HepG2 (cell line): ENCODE measurements around the gene IFIH1.

ENCODE experiments used
- BHLHE40 ChIP-seq: IDR thresholded peaks from 2 replicates; pipeline ENCODE4 v1.6.1; 2011; ENCODE audit warnings: low read length, improper control_type of control experiment
- ELF3 ChIP-seq: IDR thresholded peaks from 2 replicates; pipeline ENCODE4 v1.6.1; 2016; ENCODE audit warnings: missing genetic modification reagents, missing compliant biosample characterization
- ESRRA ChIP-seq: sonication (generic); formaldehyde crosslinking; IDR thresholded peaks from 2 replicates; pipeline ENCODE4 v1.5.1; 2020; ENCODE audit warnings: mild to moderate bottlenecking, low read depth, missing genetic modification reagents
- POLR2A ChIP-seq, 2 experiments: IDR thresholded peaks; 2 replicates each; pipeline ENCODE4 v1.6.1; 2011; ENCODE audit warnings: low read depth in 2 of 2, low read length in 2 of 2, mild to moderate bottlenecking in 1 of 2, moderate library complexity in 1 of 2; ENCODE audit not compliant: insufficient read depth in 1 of 2
- REXO4 ChIP-seq: sonication (generic); formaldehyde crosslinking; IDR thresholded peaks from 2 replicates; pipeline ENCODE4 v1.8.0; 2022; ENCODE audit warnings: missing genetic modification reagents, mild to moderate bottlenecking, borderline replicate concordance
- TAF1 ChIP-seq: sonication (generic); formaldehyde crosslinking; IDR thresholded peaks from 2 replicates; pipeline ENCODE4 v1.4.0; 2020; ENCODE audit warnings: missing genetic modification reagents
- ZNF530 ChIP-seq: sonication (generic); formaldehyde crosslinking; IDR thresholded peaks from 2 replicates; pipeline ENCODE4 v1.5.0; 2020; ENCODE audit warnings: low read depth, mild to moderate bottlenecking, missing genetic modification reagents
- TF ChIP-seq, protein P1 (sequence below): sonication (generic); formaldehyde crosslinking; IDR thresholded peaks from 2 replicates; pipeline ENCODE4 v1.4.0; 2020; ENCODE audit warnings: missing genetic modification reagents
- TF ChIP-seq, protein P2 (sequence below): sonication (generic); formaldehyde crosslinking; IDR thresholded peaks from 2 replicates; pipeline ENCODE4 v1.5.0; 2020; ENCODE audit warnings: mild to moderate bottlenecking, missing genetic modification reagents, moderate library complexity
- TF ChIP-seq, protein P3 (sequence below): sonication (generic); formaldehyde crosslinking; IDR thresholded peaks from 2 replicates; pipeline ENCODE4 v1.4.0; 2020; ENCODE audit warnings: missing genetic modification reagents
- TF ChIP-seq, protein P4 (sequence below): sonication (generic); formaldehyde crosslinking; IDR thresholded peaks from 2 replicates; pipeline ENCODE4 v1.4.0; 2020; ENCODE audit warnings: missing genetic modification reagents
- TF ChIP-seq, protein P5 (sequence below): sonication (generic); formaldehyde crosslinking; conservative IDR thresholded peaks from 2 replicates; pipeline ENCODE4 v1.4.0; 2020; ENCODE audit warnings: missing genetic modification reagents

DNA sequence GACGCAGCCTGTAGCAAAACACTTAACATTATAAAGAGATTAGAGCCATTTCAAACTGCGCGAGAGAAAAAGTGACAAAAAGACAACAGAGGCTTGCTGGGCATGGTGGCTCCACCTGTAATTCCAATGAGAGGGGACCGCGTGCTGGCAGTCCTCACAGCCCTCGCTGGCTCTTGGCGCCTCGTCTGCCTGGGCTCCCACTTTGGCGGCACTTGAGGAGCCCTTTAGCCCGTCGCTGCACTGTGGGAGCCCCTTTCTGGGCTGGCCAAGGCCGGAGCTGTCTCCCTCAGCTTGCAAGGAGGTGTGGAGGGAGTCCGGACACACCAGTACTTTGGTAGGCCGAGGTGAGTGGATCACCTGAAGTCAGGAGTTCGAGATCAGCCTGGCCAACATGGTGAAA is 9.3 kb upstream of the IFIH1 start:
- TF ChIP-seq, protein P1, sequence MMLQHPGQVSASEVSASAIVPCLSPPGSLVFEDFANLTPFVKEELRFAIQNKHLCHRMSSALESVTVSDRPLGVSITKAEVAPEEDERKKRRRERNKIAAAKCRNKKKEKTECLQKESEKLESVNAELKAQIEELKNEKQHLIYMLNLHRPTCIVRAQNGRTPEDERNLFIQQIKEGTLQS (CRISPR knock-in tag): no peak
- TF ChIP-seq REXO4 (CRISPR knock-in tag) (no peak), ELF3 (CRISPR knock-in tag) (no peak), ZNF530 (CRISPR knock-in tag) (no peak), POLR2A (IDR thresholded peaks at IDR 0.05; ENCODE audit: insufficient read depth in 1 of 2, low read depth in 2 of 2, low read length in 2 of 2) (no peak), ESRRA (CRISPR knock-in tag) (no peak), BHLHE40 (no peak), TAF1 (CRISPR knock-in tag) (no peak)
- TF ChIP-seq, protein P2, sequence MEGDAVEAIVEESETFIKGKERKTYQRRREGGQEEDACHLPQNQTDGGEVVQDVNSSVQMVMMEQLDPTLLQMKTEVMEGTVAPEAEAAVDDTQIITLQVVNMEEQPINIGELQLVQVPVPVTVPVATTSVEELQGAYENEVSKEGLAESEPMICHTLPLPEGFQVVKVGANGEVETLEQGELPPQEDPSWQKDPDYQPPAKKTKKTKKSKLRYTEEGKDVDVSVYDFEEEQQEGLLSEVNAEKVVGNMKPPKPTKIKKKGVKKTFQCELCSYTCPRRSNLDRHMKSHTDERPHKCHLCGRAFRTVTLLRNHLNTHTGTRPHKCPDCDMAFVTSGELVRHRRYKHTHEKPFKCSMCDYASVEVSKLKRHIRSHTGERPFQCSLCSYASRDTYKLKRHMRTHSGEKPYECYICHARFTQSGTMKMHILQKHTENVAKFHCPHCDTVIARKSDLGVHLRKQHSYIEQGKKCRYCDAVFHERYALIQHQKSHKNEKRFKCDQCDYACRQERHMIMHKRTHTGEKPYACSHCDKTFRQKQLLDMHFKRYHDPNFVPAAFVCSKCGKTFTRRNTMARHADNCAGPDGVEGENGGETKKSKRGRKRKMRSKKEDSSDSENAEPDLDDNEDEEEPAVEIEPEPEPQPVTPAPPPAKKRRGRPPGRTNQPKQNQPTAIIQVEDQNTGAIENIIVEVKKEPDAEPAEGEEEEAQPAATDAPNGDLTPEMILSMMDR: no peak
- TF ChIP-seq, protein P3, sequence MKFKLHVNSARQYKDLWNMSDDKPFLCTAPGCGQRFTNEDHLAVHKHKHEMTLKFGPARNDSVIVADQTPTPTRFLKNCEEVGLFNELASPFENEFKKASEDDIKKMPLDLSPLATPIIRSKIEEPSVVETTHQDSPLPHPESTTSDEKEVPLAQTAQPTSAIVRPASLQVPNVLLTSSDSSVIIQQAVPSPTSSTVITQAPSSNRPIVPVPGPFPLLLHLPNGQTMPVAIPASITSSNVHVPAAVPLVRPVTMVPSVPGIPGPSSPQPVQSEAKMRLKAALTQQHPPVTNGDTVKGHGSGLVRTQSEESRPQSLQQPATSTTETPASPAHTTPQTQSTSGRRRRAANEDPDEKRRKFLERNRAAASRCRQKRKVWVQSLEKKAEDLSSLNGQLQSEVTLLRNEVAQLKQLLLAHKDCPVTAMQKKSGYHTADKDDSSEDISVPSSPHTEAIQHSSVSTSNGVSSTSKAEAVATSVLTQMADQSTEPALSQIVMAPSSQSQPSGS (CRISPR knock-in tag): no peak
- TF ChIP-seq, protein P4, sequence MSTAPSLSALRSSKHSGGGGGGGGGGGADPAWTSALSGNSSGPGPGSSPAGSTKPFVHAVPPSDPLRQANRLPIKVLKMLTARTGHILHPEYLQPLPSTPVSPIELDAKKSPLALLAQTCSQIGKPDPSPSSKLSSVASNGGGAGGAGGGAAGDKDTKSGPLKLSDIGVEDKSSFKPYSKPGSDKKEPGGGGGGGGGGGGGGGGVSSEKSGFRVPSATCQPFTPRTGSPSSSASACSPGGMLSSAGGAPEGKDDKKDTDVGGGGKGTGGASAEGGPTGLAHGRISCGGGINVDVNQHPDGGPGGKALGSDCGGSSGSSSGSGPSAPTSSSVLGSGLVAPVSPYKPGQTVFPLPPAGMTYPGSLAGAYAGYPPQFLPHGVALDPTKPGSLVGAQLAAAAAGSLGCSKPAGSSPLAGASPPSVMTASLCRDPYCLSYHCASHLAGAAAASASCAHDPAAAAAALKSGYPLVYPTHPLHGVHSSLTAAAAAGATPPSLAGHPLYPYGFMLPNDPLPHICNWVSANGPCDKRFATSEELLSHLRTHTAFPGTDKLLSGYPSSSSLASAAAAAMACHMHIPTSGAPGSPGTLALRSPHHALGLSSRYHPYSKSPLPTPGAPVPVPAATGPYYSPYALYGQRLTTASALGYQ (CRISPR knock-in tag): no peak
- TF ChIP-seq, protein P5, sequence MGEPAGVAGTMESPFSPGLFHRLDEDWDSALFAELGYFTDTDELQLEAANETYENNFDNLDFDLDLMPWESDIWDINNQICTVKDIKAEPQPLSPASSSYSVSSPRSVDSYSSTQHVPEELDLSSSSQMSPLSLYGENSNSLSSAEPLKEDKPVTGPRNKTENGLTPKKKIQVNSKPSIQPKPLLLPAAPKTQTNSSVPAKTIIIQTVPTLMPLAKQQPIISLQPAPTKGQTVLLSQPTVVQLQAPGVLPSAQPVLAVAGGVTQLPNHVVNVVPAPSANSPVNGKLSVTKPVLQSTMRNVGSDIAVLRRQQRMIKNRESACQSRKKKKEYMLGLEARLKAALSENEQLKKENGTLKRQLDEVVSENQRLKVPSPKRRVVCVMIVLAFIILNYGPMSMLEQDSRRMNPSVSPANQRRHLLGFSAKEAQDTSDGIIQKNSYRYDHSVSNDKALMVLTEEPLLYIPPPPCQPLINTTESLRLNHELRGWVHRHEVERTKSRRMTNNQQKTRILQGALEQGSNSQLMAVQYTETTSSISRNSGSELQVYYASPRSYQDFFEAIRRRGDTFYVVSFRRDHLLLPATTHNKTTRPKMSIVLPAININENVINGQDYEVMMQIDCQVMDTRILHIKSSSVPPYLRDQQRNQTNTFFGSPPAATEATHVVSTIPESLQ (CRISPR knock-in tag): no peak
